GM19395 (cell line): Measurements from ENCODE around the gene PLEKHG4B.

ENCODE experiments used
- ATAC-seq: cut with Tn5 transposase; IDR thresholded peaks from one replicate; pipeline ENCODE4 v1.9.1; 2021; ENCODE audit warnings: mild to moderate bottlenecking, moderate library complexity; ENCODE audit not compliant: unreplicated experiment

The PLEKHG4B gene

GRCh38 chr5:128446-128845, 36.5 kb downstream of the PLEKHG4B start:
- no peak for ATAC-seq

- no peak for ATAC-seq
Observed at GRCh38 chr5:129148-129547, 37.2 kb downstream of the PLEKHG4B start.

GRCh38 chr5:129820-130219, 37.9 kb downstream of the PLEKHG4B start:
- ATAC-seq = no peak

- no peak for ATAC-seq
Observed at GRCh38 chr5:130601-131131, 38.7 kb downstream of the PLEKHG4B start.

GRCh38 chr5:136901-137300, 44.9 kb downstream of the PLEKHG4B start:
- no peak for ATAC-seq

- no peak for ATAC-seq
Observed at GRCh38 chr5:137741-138140, 45.8 kb downstream of the PLEKHG4B start.

GRCh38 chr5:138936-139335, 47.0 kb downstream of the PLEKHG4B start:
- ATAC-seq = no peak

- no peak for ATAC-seq
Observed at GRCh38 chr5:139579-140442, 47.8 kb downstream of the PLEKHG4B start.

GRCh38 chr5:140443-140829, 48.5 kb downstream of the PLEKHG4B start:
- no peak for ATAC-seq

- no peak for ATAC-seq
Observed at GRCh38 chr5:141211-141610, 49.2 kb downstream of the PLEKHG4B start.

- no peak for ATAC-seq
Observed at GRCh38 chr5:141761-142160, 49.8 kb downstream of the PLEKHG4B start.

- ATAC-seq = no peak
Observed at GRCh38 chr5:142246-142810, 50.4 kb downstream of the PLEKHG4B start.

GRCh38 chr5:143041-143440, 51.1 kb downstream of the PLEKHG4B start:
- no peak for ATAC-seq

- no peak for ATAC-seq
Observed at GRCh38 chr5:144941-145340, 53.0 kb downstream of the PLEKHG4B start.

GRCh38 chr5:145585-146323, 53.8 kb downstream of the PLEKHG4B start:
- ATAC-seq = no peak

- ATAC-seq = no peak
Observed at GRCh38 chr5:147751-148150, 55.8 kb downstream of the PLEKHG4B start.

- ATAC-seq = no peak
Observed at GRCh38 chr5:149745-150485, 57.9 kb downstream of the PLEKHG4B start.

GRCh38 chr5:150746-151145, 58.8 kb downstream of the PLEKHG4B start:
- ATAC-seq = no peak

- no peak for ATAC-seq
Observed at GRCh38 chr5:152077-152476, 60.1 kb downstream of the PLEKHG4B start.

GRCh38 chr5:153256-153655, 61.3 kb downstream of the PLEKHG4B start:
- no peak for ATAC-seq

- no peak for ATAC-seq
Observed at GRCh38 chr5:154236-154635, 62.3 kb downstream of the PLEKHG4B start.
